IPS-18a (cell line): ENCODE data around the gene IP6K3.

Source experiments
- H3K27ac ChIP-seq: one replicate; pipeline ENCODE4 v1.5.1; 2013; ENCODE audit warnings: low read length
- H3K27me3 ChIP-seq: one replicate; pipeline ENCODE4 v1.6.1; 2013; ENCODE audit warnings: mild to moderate bottlenecking, low read length; ENCODE audit not compliant: control insufficient read depth, insufficient read depth
- H3K36me3 ChIP-seq: one replicate; pipeline ENCODE4 v1.6.1; 2013; ENCODE audit warnings: low read depth, low read length; ENCODE audit not compliant: control insufficient read depth
- H3K4me1 ChIP-seq: one replicate; pipeline ENCODE4 v1.6.1; 2013; ENCODE audit warnings: low read depth, low read length; ENCODE audit not compliant: control insufficient read depth
- H3K4me3 ChIP-seq: one replicate; pipeline ENCODE4 v1.5.1; 2013; ENCODE audit warnings: low read length
- H3K9ac ChIP-seq: one replicate; pipeline ENCODE4 v1.6.1; 2013; ENCODE audit warnings: mild to moderate bottlenecking, low read length, moderate library complexity
- H3K9me3 ChIP-seq: one replicate; pipeline ENCODE4 v1.6.1; 2013; ENCODE audit warnings: low read depth, low read length; ENCODE audit not compliant: control insufficient read depth

The IP6K3 gene

DNA sequence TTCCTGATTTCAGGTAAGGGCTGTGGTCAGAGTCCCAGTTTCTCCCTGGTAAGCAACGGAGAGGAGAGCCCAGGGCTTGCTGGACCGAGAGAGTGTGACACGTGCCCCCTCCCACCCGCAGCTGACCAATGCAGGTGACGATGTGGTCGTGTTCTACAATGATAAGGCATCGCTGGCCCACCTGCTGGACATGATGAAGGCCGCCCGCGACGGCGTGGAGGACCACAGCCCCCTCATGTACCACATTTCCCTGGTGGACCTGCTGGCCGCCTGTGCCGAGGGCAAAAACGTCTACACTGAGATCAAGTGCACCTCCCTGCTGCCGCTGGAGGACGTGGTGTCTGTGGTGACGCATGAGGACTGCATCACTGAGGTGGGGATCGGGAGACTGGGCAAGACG is 66.9 kb downstream of the IP6K3 start:
- H3K4me1 ChIP-seq, result no peaks in the 10 kb centered on the region
- no peak overlapping the region for H3K27ac ChIP-seq
- no peak overlapping the region for H3K4me3 ChIP-seq
- H3K9ac ChIP-seq, result no peak overlapping the region
- no peaks in the 10 kb centered on the region for H3K9me3 ChIP-seq
- H3K27me3 ChIP-seq, result no peaks in the 10 kb centered on the region
- peaks cover 36% of the 10 kb centered on the region for H3K36me3 ChIP-seq

DNA sequence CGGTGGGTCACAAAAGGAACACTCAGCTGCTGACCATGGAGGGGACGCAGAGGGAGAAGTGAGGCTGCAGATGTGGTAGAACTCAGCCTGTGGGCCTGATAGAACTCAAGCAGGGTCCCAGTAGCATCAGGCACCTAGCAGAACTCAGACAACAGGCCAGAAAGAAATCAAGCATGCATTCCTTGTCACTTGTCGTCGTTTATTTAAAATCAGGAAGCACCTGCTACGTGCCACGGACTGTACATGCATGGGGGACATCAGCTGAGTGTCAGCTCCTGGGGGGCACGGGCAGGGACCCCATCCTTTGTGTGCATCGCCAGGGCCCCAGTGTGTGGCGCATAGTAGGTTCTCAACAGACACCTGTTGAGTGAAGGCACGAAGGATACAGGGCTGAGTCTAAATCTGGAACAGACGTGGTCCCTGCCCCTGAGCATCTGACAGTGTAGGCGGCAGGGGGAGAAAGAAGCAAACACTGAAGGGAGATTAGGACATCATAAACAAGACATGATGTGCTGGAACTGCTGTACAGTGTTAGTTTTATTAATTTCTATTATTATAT is 67.7 kb downstream of the IP6K3 start:
- Histone ChIP-seq H3K4me1 (no peaks in the 10 kb centered on the region), H3K27ac (no peak overlapping the region), H3K9me3 (no peaks in the 10 kb centered on the region), H3K27me3 (no peaks in the 10 kb centered on the region), H3K9ac (no peak overlapping the region), H3K36me3 (peaks cover 31% of the 10 kb centered on the region), H3K4me3 (no peak overlapping the region)

GRCh38 chr6:33678233-33678931 is 68.3 kb downstream of the IP6K3 start:
- no peak overlapping the region for H3K27ac ChIP-seq
- peaks cover 31% of the 10 kb centered on the region for H3K36me3 ChIP-seq
- no peaks in the 10 kb centered on the region for H3K9me3 ChIP-seq
- H3K4me1 ChIP-seq, result no peaks in the 10 kb centered on the region
- no peaks in the 10 kb centered on the region for H3K27me3 ChIP-seq
- H3K9ac ChIP-seq, result no peak overlapping the region
- no peak overlapping the region for H3K4me3 ChIP-seq

GRCh38 chr6:33677689-33678088 is 69.0 kb downstream of the IP6K3 start:
- peaks cover 26% of the 10 kb centered on the region for H3K36me3 ChIP-seq
- H3K4me1 ChIP-seq, result no peaks in the 10 kb centered on the region
- no peak overlapping the region for H3K4me3 ChIP-seq
- no peak overlapping the region for H3K27ac ChIP-seq
- H3K9me3 ChIP-seq, result no peaks in the 10 kb centered on the region
- H3K27me3 ChIP-seq, result no peaks in the 10 kb centered on the region
- no peak overlapping the region for H3K9ac ChIP-seq

- no peaks in the 10 kb centered on the region for H3K9me3 ChIP-seq
- H3K27ac ChIP-seq, result no peak overlapping the region
- H3K9ac ChIP-seq, result no peak overlapping the region
- H3K36me3 ChIP-seq, result peaks cover 24% of the 10 kb centered on the region
- H3K27me3 ChIP-seq, result no peaks in the 10 kb centered on the region
- H3K4me1 ChIP-seq, result no peaks in the 10 kb centered on the region
- no peak overlapping the region for H3K4me3 ChIP-seq
These were observed 69.5 kb downstream of the IP6K3 start for GRCh38 chr6:33677143-33677660.

DNA sequence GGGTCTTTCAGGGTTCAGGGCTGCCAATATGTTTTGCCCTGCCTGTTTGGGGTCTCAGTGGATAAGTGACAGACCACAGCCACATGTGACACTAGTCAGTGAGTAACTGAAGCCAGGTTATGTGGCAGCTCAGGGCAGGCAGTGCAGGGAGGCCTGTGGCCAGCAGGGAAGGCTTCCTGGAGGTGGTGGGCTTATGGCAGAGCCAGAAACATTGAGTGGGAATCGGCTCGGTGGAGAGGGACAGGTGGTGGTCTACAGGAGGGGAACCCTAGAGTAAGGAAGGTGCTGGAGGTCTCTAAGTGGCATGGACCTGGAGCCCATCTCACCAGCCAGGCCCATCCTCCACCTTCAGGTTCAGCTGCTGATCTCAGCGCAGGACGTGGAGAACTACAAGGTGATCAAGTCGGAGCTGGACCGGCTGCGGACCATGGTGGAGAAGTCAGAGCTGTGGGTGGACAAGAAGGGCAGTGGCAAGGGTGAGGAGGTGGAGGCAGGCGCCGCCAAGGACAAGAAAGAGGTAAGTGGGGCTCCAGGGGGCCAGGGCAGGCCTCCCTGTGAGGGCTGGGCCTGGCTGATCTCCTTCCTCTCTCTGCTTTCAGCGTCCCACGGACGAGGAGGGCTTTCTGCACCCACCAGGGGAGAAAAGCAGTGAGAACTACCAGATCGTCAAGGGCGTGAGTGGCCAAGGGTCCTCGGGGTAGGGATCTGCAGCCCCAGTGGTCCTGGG is 70.1 kb downstream of the IP6K3 start:
- Histone ChIP-seq H3K27ac (no peak overlapping the region), H3K27me3 (no peaks in the 10 kb centered on the region), H3K9ac (no peak overlapping the region), H3K9me3 (no peaks in the 10 kb centered on the region), H3K36me3 (peaks cover 26% of the 10 kb centered on the region), H3K4me1 (no peaks in the 10 kb centered on the region), H3K4me3 (no peak overlapping the region)

GRCh38 chr6:33675968-33676367 is 70.7 kb downstream of the IP6K3 start:
- Histone ChIP-seq H3K9me3 (no peaks in the 10 kb centered on the region), H3K27me3 (no peaks in the 10 kb centered on the region), H3K4me1 (no peaks in the 10 kb centered on the region), H3K4me3 (no peak overlapping the region), H3K27ac (no peak overlapping the region), H3K36me3 (peaks cover 25% of the 10 kb centered on the region), H3K9ac (no peak overlapping the region)

- H3K9ac ChIP-seq, result no peak overlapping the region
- no peak overlapping the region for H3K4me3 ChIP-seq
- peaks cover 8% of the 10 kb centered on the region for H3K36me3 ChIP-seq
- H3K4me1 ChIP-seq, result no peaks in the 10 kb centered on the region
- H3K27ac ChIP-seq, result no peak overlapping the region
- no peaks in the 10 kb centered on the region for H3K9me3 ChIP-seq
- no peaks in the 10 kb centered on the region for H3K27me3 ChIP-seq
These were observed 72.9 kb downstream of the IP6K3 start for GRCh38 chr6:33673851-33674250.

DNA sequence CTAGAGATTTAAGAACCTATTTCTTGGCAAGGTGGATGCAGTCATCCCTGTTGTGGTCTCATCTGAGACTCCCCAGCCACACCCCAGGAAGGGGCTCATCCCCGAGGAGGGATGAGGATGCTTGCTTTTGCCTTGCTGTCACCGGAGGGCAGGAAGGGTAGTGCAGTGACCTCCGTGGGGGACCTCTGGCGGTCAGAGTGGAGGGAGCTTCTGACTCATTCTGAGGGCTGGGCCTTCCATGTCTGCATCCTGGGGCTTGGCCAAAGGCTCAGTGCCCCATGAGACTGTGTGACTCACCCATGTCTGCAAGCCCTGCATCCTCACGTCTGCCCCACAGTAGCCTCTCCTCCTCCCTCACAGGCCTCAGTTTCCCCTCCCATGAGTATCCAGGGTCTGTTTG is 73.9 kb downstream of the IP6K3 start:
- Histone ChIP-seq H3K36me3 (peaks cover 15% of the 10 kb centered on the region), H3K4me1 (no peaks in the 10 kb centered on the region), H3K27me3 (no peaks in the 10 kb centered on the region), H3K27ac (no peak overlapping the region), H3K4me3 (no peak overlapping the region), H3K9me3 (no peaks in the 10 kb centered on the region), H3K9ac (no peak overlapping the region)

DNA sequence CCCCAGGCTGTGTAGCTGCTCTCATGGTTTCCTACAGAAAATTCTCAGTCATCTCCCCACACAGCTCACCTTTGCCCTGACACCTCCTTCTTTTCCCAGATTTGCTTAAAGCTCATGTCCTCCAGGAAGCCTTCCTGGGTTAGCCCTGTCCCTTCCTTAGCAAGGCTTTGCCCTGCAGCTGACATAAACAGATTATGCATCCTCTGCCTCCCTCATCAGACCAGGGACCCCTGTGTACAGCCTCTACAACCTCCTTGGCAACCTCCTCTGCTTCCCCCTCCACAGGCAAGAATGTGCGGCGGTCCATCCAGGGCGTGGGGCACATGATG is 75.0 kb downstream of the IP6K3 start:
- peaks cover 15% of the 10 kb centered on the region for H3K36me3 ChIP-seq
- no peak overlapping the region for H3K9ac ChIP-seq
- no peaks in the 10 kb centered on the region for H3K4me1 ChIP-seq
- H3K27ac ChIP-seq, result no peak overlapping the region
- H3K4me3 ChIP-seq, result no peak overlapping the region
- H3K9me3 ChIP-seq, result no peaks in the 10 kb centered on the region
- no peaks in the 10 kb centered on the region for H3K27me3 ChIP-seq
